Activated naive CD4-positive, alpha-beta T cell treated with Interleukin-2 at 50 U/mL for 16 hours (primary cell): ENCODE measurements around the gene PRKAR1B.

Source experiments
- DNase-seq: peaks from one replicate; pipeline ENCODE4 v3.0.0-alpha.2; 2020

PRKAR1B gene

DNA sequence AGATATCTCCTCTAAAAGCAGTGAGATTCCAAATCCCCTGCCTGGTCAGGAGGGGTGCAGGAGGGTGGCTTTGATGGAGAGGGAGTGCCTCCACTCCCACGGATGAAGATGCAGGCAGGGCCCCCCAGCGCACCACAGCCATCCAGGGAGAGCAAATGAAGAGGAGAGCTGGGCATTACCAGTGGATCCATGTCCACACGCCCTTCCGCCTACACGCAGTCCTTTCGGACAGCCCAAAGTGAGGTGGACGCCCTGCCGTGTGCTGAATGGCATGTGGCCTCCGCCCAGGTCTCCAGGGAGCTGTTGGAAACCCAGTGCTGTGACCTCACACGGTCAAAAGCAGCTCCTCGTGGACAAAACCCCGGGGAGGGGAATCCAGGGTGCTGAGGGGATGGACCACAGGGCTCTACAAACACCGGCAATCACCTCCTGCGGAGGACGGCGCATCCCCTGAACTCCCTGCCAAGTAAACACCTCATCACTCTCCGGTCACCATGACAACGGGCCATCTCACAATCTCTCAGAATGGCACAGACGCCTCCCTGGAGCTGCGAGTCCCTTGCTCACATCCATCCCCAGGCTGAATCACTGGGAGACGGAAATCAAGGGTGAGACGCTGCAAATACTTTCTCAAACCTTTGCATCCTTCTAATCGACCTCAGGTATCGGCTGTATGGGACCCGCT lies 35.6 kb downstream of the PRKAR1B start:
- DNase-seq, result no peak

GRCh38 chr7:690478-691360 lies 36.4 kb downstream of the PRKAR1B start:
- DNase-seq, result no peak

DNA sequence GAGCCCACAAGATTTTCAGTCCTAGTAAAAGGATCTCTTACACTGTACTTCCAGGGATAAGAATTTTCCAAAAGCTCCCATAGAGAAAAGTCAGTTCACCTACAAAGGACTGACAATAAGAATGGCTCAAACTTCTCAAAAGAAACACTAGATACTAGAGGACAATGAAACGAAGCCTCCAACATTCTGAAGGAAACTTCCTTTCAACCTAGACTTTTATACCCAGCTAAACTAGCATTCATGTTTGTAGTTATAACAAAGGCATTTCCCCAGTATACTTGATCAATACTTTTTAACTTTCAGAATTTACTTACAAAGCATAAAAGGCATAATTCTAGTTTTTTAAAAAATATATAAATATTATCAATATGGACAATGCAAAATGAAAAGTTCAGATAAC lies 41.5 kb downstream of the PRKAR1B start:
- DNase-seq, result no peak

DNA sequence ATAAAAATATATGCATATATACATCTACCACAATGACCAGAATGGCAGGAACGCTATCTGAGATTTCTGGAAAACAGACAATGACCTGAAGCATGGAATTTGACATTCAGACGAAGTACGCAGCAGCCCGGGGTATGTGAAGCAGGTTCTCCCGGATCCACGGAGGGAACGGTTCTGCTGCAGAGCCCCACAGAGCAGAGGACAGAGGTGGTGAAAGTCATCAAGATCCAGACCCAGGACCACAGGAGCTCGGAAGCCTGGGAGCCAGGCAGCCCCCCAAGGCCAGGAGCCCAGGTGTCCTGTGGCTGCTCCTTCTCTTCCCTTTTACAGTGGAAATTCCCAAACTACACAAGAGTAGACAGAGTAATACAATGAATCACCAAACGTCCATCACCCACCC lies 42.7 kb downstream of the PRKAR1B start:
- DNase-seq, result no peak

DNA sequence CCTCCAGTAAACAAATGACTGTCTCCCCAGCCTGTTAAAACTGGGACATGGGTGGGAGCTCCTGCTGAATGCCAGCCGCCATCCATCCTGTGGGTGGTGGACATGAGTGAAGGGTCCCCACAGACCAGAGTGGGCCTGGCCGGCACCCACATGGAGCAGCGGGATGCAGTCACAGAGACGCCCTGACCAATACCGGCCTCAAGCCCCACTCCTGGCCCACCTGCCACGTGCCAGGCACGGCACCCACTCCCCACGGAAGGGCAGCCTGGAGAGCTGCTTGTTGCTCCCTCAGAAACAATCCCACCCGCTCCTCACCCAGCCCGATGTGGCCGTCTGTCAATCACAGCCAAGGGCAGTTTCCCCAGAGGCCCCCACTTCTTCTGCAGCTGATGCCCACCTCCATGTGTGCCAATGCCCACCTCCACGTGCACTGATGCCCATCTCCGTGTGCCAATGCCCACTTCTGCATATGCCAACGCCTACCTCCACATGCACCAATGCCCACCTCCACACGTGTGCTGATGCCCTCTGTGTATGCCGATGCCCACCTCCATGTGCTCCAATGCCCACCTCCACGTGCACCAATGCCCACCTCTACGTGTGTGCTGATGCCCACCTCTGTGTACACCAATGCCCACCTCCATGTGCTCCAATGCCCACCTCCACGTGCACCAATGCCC lies 43.4 kb downstream of the PRKAR1B start:
- DNase-seq, result no peak

DNA sequence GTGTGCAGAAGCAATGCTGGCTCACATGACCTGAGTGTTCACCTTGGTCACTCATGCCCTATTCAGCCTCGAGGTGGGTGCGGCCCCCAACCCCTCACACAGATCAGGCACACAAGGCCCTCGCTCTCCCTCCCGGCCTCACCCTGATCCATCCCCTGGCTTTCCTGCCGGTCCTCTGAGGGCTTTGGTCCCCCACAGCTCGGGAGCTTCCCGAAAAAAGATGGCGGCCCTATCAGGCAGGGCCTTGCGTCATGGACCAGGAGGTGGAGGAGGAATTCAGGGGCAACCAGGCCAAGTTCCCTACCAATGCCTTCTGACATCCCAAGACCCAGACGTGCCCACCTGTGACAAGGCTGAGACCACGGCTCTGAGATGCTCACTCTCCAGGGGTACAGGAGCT lies 44.3 kb downstream of the PRKAR1B start:
- no peak for DNase-seq

GRCh38 chr7:681551-682307 lies 45.4 kb downstream of the PRKAR1B start:
- no peak for DNase-seq

DNA sequence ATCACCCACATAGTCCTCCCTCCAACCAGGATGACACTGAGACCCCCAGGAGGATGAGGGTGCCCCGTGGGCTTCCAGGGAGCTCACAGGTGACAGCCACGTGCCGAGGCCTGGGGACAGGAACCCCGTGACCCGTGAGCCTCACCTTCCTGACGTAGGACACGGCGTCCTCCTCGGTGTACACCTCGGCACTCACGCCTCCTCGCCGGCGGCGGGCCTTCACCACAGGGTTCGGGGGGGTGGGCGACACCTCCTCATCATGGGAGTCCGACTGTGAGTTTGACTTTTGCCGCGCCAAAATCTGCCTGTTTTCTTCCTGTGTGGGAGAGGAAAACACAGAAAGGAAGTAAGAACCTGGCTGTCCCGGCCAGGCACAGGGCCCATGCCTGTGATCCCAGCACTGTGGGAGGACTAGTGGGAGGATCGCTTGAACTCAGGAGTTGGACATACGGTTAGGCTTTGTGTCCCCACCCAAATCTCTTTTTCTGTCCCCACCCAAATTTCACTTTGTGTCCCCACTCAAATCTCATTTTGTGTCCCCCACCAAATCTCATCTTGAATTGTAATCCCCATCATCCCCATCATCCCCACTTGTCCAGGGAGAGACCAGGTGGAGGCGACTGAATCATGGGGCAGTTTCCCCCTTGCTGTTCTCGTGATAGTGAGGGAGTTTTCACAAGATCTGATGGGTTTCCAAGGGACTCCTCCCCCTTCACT lies 46.5 kb downstream of the PRKAR1B start:
- DNase-seq, result no peak

DNA sequence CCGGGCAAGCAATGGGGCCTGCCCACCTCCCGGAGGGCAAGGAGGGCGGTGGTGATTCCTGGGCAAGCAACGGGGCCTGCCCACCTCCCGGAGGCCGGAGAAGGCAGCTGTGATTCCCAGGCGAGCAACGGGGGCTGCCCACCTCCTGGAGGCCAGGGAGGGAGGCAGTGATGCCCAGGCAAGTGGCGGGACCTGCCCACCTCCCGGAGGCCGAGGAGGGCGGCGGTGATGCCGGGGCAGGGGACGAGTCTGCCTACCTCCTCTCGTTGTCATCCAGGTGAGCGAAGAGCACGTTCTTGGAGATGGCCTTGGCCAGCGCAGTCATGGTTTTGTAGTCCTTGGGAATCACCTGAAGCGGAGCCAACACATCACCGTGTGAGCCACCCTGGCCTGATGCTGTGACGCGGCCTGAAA lies 50.1 kb downstream of the PRKAR1B start:
- DNase-seq, result no peak

GRCh38 chr7:676246-676971 lies 50.7 kb downstream of the PRKAR1B start:
- no peak for DNase-seq

DNA sequence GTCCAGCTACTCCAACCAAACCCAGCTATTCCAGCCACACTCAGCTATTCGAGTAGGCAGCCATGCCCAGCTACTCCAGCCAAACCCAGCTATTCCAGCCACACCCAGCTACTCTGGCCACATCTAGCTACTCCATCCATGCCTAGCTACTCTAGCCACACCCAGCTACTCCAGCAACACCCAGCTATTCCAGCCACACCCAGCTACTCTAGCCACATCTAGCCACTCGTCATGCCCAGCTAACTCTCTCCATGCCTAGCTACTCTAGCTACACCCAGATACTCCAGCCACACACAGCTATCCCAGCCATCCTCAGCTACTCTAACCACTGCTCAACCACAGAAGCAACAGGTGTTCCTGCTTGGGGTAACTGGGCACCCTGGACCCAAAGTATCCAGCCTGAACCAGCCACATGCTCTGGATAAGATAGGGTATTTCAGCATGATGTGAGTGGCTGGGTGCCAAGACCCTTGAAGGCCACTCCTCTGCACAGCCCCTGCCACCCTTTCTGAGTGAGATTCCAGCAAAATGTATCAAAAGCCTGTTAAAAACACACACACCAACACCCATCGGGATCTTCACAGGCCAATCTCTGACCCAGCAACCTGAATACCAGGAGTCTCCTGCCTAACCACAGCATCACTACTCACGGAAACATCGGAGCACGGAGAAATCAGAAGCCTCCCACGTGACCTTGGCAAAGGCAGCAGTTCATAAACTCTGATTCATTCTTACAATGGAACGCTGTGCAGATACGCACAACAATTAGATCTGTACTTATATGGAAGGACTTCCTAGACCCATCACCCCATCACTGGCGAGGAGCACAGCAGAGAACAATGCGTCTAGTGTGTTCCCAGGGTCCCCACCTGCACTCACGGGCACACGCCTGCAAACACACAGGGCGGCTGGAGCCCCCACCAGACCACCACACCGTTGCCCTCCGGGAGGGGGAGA lies 52.3 kb downstream of the PRKAR1B start:
- no peak for DNase-seq

- no peak for DNase-seq
These were observed 53.2 kb downstream of the PRKAR1B start for GRCh38 chr7:673681-674453.

DNA sequence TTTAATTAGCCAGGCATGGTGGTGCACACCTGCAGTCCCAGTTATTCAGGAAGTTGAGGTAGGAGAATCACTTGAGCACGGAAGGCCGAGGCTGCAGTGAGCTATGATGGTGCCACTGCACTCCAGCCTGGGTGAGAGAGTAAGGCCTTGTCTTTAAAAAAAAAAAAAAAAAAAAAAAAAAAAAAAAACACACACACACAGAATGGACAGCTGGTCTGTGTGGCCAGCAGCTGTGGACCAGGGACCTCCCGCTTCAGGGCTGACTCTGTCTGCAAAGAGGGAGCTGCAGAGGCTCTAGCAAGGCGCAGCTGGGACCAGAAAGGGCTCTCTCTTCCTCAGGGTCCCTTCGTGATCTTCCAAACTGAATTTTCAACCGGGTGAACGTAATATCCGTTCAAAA lies 54.2 kb downstream of the PRKAR1B start:
- DNase-seq, result no peak

DNA sequence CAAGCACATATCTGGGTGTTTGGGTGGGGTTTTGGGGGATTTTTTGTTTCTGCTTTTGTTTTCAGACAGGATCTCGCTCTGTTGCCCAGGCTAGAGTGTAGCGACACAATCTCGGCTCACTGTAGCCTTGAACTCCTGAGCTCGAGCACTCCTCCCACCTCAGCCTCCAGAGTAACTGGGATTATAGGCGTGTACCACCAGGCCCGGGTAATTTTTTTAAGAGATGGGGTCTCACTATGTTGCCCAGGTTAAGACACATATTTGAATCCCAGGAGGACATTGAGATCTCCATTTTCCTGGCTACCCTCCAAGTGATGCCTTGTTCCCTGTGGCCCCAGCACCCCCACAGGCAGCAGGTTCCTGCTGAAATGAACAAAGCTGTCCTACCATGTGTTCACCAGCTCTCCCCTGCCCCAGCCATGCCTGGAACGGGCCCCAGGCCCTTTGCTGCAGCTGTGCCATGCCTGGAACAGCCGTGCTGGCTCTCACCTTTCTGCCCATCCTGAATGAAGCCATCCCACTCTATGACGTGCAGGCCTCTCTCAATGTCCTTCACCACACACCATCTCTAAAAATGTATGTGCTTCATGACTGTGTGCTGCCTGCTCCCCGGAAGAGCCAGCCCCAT lies 55.6 kb downstream of the PRKAR1B start:
- DNase-seq, result no peak

GRCh38 chr7:670501-671390 lies 56.3 kb downstream of the PRKAR1B start:
- no peak for DNase-seq

GRCh38 chr7:668958-669357 lies 58.1 kb downstream of the PRKAR1B start:
- DNase-seq, result no peak

- no peak for DNase-seq
These were observed 58.7 kb downstream of the PRKAR1B start for GRCh38 chr7:668139-668931.
